GM12878 (cell line): ENCODE data around the gene RYR2. TPM values are rescaled to one million over a fixed set of nuclear protein-coding genes. Genes with fewer than 3 reads are reported as not detected.

Source experiments
- ATAC-seq: fragments of 200-7000 bp; cut with Tn5 transposase; 3 replicates; pipeline ENCODE4 v1.9.1; 2020; ENCODE audit warnings: mild to moderate bottlenecking, moderate library complexity
- BruUV-seq: library from RNA; stranded (reverse); fragments of 400-500 nt; replicated peaks from 2 replicates; lab custom pipeline; 2021; lab: Mats Ljungman, UMichigan
- CTCF ChIA-PET: fragments of 300-600 bp; sonication (Branson Sonifier 250); formaldehyde crosslinking; extraction: SDS; loops from one replicate; lab custom pipeline; 2021; ENCODE audit warnings: inconsistent platforms; lab: Yijun Ruan, JAX
- POLR2A ChIA-PET: fragments of 350-600 bp; formaldehyde crosslinking; extraction: SDS; loops from one replicate; lab custom pipeline; 2021; ENCODE audit warnings: inconsistent platforms; lab: Charles Lee
- RAD21 ChIA-PET: fragments of 300-600 bp; sonication (Branson Sonifier 250); formaldehyde crosslinking; loops from one replicate; lab custom pipeline; 2023; ENCODE audit warnings: antibody characterized with exemption; ENCODE audit not compliant: unreplicated experiment; lab: Charles Lee
- SMC1A ChIA-PET: fragments of 300-600 bp; sonication (Branson Sonifier 250); formaldehyde crosslinking; loops from one replicate; lab custom pipeline; 2023; ENCODE audit not compliant: unreplicated experiment, uncharacterized antibody; lab: Charles Lee
- DNase-seq: peaks from one replicate; pipeline ENCODE4 v3.0.0-alpha.2; 2011; ENCODE audit warnings: low read depth, low spot score
- FAIRE-seq: peaks from 3 replicates; lab custom pipeline; 2011; peaks lifted over from hg19 to GRCh38; lab: Jason Lieb, UNC
- H2AFZ ChIP-seq: 2 replicates; pipeline ENCODE4 v1.6.0; 2011; ENCODE audit warnings: low read depth, low read length, control low read depth; ENCODE audit not compliant: control insufficient read depth
- H3K27ac ChIP-seq: 2 replicates; pipeline ENCODE4 v1.5.1; 2011; ENCODE audit warnings: control low read depth; ENCODE audit not compliant: control insufficient read depth, insufficient read depth
- H3K27me3 ChIP-seq, 2 experiments: replicated peaks in 1 of 2; 2 replicates each; pipeline versions ENCODE4 v1.6.0 to v1.6.1; 2011; ENCODE audit warnings: low read length in 1 of 2; ENCODE audit not compliant: control insufficient read depth in 2 of 2, insufficient read depth in 2 of 2
- H3K36me3 ChIP-seq, 2 experiments: 2 replicates each; pipeline ENCODE4 v1.5.1; 2011; ENCODE audit warnings: low read length in 1 of 2; ENCODE audit not compliant: control insufficient read depth in 2 of 2, insufficient read depth in 2 of 2
- H3K4me1 ChIP-seq: 2 replicates; pipeline ENCODE4 v1.6.1; 2011; ENCODE audit warnings: mild to moderate bottlenecking, low read length, moderate library complexity, mixed read lengths; ENCODE audit not compliant: control insufficient read depth, insufficient read depth
- H3K4me2 ChIP-seq: 2 replicates; pipeline ENCODE4 v1.6.0; 2011; ENCODE audit warnings: control low read depth; ENCODE audit not compliant: control insufficient read depth, insufficient read depth
- H3K4me3 ChIP-seq: fragments of 200-600 bp; sonication (generic); 2 replicates; pipeline ENCODE4 v1.5.1; 2016
- H3K79me2 ChIP-seq: 2 replicates; pipeline ENCODE4 v1.6.0; 2011; ENCODE audit warnings: low read length; ENCODE audit not compliant: control insufficient read depth, insufficient read depth
- H3K9ac ChIP-seq: 2 replicates; pipeline ENCODE4 v1.8.0; 2011; ENCODE audit warnings: low read length, control low read depth, mixed read lengths; ENCODE audit not compliant: control insufficient read depth, insufficient read depth
- H3K9me3 ChIP-seq: replicated peaks from 3 replicates; pipeline ENCODE4 v1.5.1; 2011; ENCODE audit warnings: mild to moderate bottlenecking, low read length; ENCODE audit not compliant: control insufficient read depth, insufficient read depth
- H4K20me1 ChIP-seq: 2 replicates; pipeline ENCODE4 v1.6.0; 2011; ENCODE audit not compliant: control insufficient read depth, insufficient read depth
- BRCA1 ChIP-seq: IDR thresholded peaks from 2 replicates; pipeline ENCODE4 v1.6.1; 2011; ENCODE audit warnings: low read depth, low read length, improper control_type of control experiment
- CEBPB ChIP-seq, 2 experiments: fragments of 150-350 bp in 1 of 2; IDR thresholded peaks; 2 replicates each; pipeline ENCODE4 v1.6.1; 2012 to 2014; ENCODE audit warnings: low read depth in 2 of 2, low read length in 2 of 2, borderline replicate concordance in 1 of 2, inconsistent platforms in 1 of 2
- DPF2 ChIP-seq: fragments of 450-650 bp; IDR thresholded peaks from 2 replicates; pipeline ENCODE4 v1.6.1; 2017; ENCODE audit warnings: mild to moderate bottlenecking
- KDM1A ChIP-seq: fragments of 200-600 bp; sonication (generic); IDR thresholded peaks from 2 replicates; pipeline ENCODE4 v1.6.1; 2016; ENCODE audit warnings: borderline replicate concordance
- MEF2B ChIP-seq: fragments of 450-650 bp; IDR thresholded peaks from 2 replicates; pipeline ENCODE4 v1.6.1; 2018; ENCODE audit warnings: mild to moderate bottlenecking, moderate library complexity; ENCODE audit not compliant: partially characterized antibody, poor library complexity, severe bottlenecking
- POLR2A ChIP-seq: IDR thresholded peaks from 2 replicates; pipeline ENCODE4 v1.6.1; 2011; ENCODE audit warnings: low read depth, mild to moderate bottlenecking, low read length
- POLR2AphosphoS5 ChIP-seq: IDR thresholded peaks from 2 replicates; pipeline ENCODE4 v1.6.1; 2011; ENCODE audit warnings: mild to moderate bottlenecking, low read length, inconsistent platforms
- SMAD1 ChIP-seq: fragments of 450-650 bp; IDR thresholded peaks from 2 replicates; pipeline ENCODE4 v1.6.1; 2018; ENCODE audit warnings: mild to moderate bottlenecking, low read depth; ENCODE audit not compliant: partially characterized antibody
- SPI1 ChIP-seq: IDR thresholded peaks from 2 replicates; pipeline ENCODE4 v1.6.1; 2011; ENCODE audit warnings: low read depth, mild to moderate bottlenecking, low read length, moderate library complexity, borderline replicate concordance; ENCODE audit not compliant: insufficient read depth
- in situ Hi-C: fragments of 300-500 bp; cut with MboI; formaldehyde crosslinking; loops from 9 replicates; pipeline ENCODE4 v1.14.3; 2018; ENCODE audit warnings: mixed read lengths
- intact Hi-C: fragments of 100-400 bp; cut with micrococcal nuclease; formaldehyde crosslinking; loops from one replicate; pipeline ENCODE4 v1.14.2; 2022; ENCODE audit not compliant: unreplicated experiment
- polyA plus RNA-seq, 11 experiments: library from polyadenylated mRNA; depleted of rRNA in 4 of 11; unstranded in 6 of 11; stranded (reverse) in 5 of 11; fragments of >200 nt; fragmentation: Nextera tagmentation in 4 of 11; fragmentation: Illumina TruSeq in 1 of 11; extraction: Ambion mirVana in 4 of 11; extraction: Trizol in 1 of 11; gene quantifications; 1 replicate in 1 of 11; 2 replicates in 10 of 11; pipeline versions ENCODE4 v1.2.1 to v1.2.3, GENCODE V29; 2011 to 2016; ENCODE audit warnings: inconsistent platforms in 2 of 11, missing spikeins in 2 of 11, low read depth in 1 of 11
- total RNA-seq, 4 experiments: library from RNA; depleted of rRNA in 3 of 4; stranded (reverse); fragments of >200 nt in 3 of 4; fragmentation: Illumina TruSeq in 1 of 4; extraction: Trizol in 1 of 4; gene quantifications; 2 replicates each; pipeline versions ENCODE4 v1.2.1 to v1.2.3, GENCODE V29; 2013 to 2021
- TF ChIP-seq, protein P1 (sequence below): fragments of 450-650 bp; IDR thresholded peaks from 2 replicates; pipeline ENCODE4 v1.6.1; 2017; ENCODE audit warnings: low read depth, mild to moderate bottlenecking, moderate library complexity
- TF ChIP-seq, protein P2 (sequence below): fragments of 150-350 bp; IDR thresholded peaks from 2 replicates; pipeline ENCODE4 v1.6.1; 2016; ENCODE audit warnings: low read depth, low read length
- TF ChIP-seq, protein P3 (sequence below): IDR thresholded peaks from 2 replicates; pipeline ENCODE4 v1.6.1; 2011; ENCODE audit warnings: borderline replicate concordance, low read depth, mild to moderate bottlenecking, moderate library complexity, low read length; ENCODE audit not compliant: insufficient read depth, poor library complexity, severe bottlenecking
- TF ChIP-seq, protein P4 (sequence below): IDR thresholded peaks from 2 replicates; pipeline ENCODE4 v1.6.1; 2012; ENCODE audit warnings: improper control_type of control experiment, low read depth, low read length; ENCODE audit not compliant: insufficient replicate concordance

Gene RYR2
- total and polyA plus RNA-seq, 10 of the 15 experiments (the other 5 are each of a cell fraction or from before 2014, with no cell fraction given): 0.01 to 0.04 TPM; not detected in 8

DNA sequence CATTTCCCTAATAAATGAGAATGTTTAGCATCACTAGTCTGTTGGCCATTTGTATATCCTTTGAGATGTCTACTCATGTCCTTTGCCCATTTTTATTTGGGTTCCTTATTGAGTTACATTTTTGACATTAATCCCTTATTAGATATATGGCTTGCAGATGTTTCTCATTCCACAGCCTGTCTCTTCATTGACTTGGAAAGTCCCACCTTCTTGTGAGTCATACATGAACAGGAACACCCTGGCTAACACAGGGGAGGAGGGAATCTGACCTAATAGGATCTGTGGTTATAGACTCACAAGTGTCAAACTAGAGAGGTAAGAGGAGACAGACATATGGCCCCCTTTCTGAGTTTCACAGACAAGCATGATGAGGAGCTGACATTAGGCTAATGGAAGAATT lies 837.2 kb downstream of the RYR2 start:
- H3K4me2 ChIP-seq: no peak overlapping the region
- H3K79me2 ChIP-seq: no peaks in the 10 kb centered on the region
- H3K4me1 ChIP-seq: no peaks in the 10 kb centered on the region
- ChIA-PET CTCF (interaction anchor here (2.0 to 3.4 kb wide), 2 partner anchors 15 to 28 kb away, joined by 7 to 15 read pairs; no protein-coding TSS in a partner anchor), POLR2A (no interaction called here), RAD21 (no interaction called here), SMC1A (interaction anchor here (1.2 to 1.7 kb wide), 2 partner anchors 9 to 239 kb away, joined by 3 read pairs; no protein-coding TSS in a partner anchor)
- no peak overlapping the region for H3K27ac ChIP-seq
- DNase-seq: no peak
- intact Hi-C loops: no loop called here
- H3K9ac ChIP-seq: no peak overlapping the region
- H3K9me3 ChIP-seq: no peaks in the 10 kb centered on the region
- in situ Hi-C loops: no loop called here
- no TSS peak for BruUV-seq
- H3K4me3 ChIP-seq: no peak overlapping the region
- FAIRE-seq: no peak
- no peaks in the 10 kb centered on the region for H4K20me1 ChIP-seq
- ATAC-seq: peak; percentile 73
- H3K27me3 ChIP-seq: no peaks in the 10 kb centered on the region
- TF ChIP-seq POLR2A (no peak), KDM1A (no peak), DPF2 (no peak), SMAD1 (no peak), SPI1 (no peak), MEF2B (no peak), CEBPB (IDR thresholded peaks at IDR 0.05; ENCODE audit: borderline replicate concordance in 1 of 2, low read depth in 2 of 2, low read length in 2 of 2) (no peak), POLR2AphosphoS5 (no peak), BRCA1 (no peak)
- TF ChIP-seq, protein P1, sequence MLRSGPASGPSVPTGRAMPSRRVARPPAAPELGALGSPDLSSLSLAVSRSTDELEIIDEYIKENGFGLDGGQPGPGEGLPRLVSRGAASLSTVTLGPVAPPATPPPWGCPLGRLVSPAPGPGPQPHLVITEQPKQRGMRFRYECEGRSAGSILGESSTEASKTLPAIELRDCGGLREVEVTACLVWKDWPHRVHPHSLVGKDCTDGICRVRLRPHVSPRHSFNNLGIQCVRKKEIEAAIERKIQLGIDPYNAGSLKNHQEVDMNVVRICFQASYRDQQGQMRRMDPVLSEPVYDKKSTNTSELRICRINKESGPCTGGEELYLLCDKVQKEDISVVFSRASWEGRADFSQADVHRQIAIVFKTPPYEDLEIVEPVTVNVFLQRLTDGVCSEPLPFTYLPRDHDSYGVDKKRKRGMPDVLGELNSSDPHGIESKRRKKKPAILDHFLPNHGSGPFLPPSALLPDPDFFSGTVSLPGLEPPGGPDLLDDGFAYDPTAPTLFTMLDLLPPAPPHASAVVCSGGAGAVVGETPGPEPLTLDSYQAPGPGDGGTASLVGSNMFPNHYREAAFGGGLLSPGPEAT: no peak
- TF ChIP-seq, protein P2, sequence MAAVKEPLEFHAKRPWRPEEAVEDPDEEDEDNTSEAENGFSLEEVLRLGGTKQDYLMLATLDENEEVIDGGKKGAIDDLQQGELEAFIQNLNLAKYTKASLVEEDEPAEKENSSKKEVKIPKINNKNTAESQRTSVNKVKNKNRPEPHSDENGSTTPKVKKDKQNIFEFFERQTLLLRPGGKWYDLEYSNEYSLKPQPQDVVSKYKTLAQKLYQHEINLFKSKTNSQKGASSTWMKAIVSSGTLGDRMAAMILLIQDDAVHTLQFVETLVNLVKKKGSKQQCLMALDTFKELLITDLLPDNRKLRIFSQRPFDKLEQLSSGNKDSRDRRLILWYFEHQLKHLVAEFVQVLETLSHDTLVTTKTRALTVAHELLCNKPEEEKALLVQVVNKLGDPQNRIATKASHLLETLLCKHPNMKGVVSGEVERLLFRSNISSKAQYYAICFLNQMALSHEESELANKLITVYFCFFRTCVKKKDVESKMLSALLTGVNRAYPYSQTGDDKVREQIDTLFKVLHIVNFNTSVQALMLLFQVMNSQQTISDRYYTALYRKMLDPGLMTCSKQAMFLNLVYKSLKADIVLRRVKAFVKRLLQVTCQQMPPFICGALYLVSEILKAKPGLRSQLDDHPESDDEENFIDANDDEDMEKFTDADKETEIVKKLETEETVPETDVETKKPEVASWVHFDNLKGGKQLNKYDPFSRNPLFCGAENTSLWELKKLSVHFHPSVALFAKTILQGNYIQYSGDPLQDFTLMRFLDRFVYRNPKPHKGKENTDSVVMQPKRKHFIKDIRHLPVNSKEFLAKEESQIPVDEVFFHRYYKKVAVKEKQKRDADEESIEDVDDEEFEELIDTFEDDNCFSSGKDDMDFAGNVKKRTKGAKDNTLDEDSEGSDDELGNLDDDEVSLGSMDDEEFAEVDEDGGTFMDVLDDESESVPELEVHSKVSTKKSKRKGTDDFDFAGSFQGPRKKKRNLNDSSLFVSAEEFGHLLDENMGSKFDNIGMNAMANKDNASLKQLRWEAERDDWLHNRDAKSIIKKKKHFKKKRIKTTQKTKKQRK: no peak
- TF ChIP-seq, protein P3, sequence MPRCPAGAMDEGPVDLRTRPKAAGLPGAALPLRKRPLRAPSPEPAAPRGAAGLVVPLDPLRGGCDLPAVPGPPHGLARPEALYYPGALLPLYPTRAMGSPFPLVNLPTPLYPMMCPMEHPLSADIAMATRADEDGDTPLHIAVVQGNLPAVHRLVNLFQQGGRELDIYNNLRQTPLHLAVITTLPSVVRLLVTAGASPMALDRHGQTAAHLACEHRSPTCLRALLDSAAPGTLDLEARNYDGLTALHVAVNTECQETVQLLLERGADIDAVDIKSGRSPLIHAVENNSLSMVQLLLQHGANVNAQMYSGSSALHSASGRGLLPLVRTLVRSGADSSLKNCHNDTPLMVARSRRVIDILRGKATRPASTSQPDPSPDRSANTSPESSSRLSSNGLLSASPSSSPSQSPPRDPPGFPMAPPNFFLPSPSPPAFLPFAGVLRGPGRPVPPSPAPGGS: no peak
- TF ChIP-seq, protein P4, sequence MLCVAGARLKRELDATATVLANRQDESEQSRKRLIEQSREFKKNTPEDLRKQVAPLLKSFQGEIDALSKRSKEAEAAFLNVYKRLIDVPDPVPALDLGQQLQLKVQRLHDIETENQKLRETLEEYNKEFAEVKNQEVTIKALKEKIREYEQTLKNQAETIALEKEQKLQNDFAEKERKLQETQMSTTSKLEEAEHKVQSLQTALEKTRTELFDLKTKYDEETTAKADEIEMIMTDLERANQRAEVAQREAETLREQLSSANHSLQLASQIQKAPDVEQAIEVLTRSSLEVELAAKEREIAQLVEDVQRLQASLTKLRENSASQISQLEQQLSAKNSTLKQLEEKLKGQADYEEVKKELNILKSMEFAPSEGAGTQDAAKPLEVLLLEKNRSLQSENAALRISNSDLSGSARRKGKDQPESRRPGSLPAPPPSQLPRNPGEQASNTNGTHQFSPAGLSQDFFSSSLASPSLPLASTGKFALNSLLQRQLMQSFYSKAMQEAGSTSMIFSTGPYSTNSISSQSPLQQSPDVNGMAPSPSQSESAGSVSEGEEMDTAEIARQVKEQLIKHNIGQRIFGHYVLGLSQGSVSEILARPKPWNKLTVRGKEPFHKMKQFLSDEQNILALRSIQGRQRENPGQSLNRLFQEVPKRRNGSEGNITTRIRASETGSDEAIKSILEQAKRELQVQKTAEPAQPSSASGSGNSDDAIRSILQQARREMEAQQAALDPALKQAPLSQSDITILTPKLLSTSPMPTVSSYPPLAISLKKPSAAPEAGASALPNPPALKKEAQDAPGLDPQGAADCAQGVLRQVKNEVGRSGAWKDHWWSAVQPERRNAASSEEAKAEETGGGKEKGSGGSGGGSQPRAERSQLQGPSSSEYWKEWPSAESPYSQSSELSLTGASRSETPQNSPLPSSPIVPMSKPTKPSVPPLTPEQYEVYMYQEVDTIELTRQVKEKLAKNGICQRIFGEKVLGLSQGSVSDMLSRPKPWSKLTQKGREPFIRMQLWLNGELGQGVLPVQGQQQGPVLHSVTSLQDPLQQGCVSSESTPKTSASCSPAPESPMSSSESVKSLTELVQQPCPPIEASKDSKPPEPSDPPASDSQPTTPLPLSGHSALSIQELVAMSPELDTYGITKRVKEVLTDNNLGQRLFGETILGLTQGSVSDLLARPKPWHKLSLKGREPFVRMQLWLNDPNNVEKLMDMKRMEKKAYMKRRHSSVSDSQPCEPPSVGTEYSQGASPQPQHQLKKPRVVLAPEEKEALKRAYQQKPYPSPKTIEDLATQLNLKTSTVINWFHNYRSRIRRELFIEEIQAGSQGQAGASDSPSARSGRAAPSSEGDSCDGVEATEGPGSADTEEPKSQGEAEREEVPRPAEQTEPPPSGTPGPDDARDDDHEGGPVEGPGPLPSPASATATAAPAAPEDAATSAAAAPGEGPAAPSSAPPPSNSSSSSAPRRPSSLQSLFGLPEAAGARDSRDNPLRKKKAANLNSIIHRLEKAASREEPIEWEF: no peak
- no peak overlapping the region for H2AFZ ChIP-seq
- H3K36me3 ChIP-seq: no peaks in the 10 kb centered on the region
